ENCODE data around the gene PDF.
A peak's percentile ranks its signal among the peaks of the same experiment; 100 is the strongest.

PDF gene

GRCh38 chr16:69339289-69340094 lies 9.1 kb upstream of the PDF start, which contains the start of the genes COG8 and NIP7:
Gene COG8 (minus strand): TSS chr16:69339564. CDS start chr16:69339552, 12 bp downstream.
Gene NIP7 (plus strand): TSS chr16:69339772. CDS start chr16:69339830, 58 bp downstream.
- DNase-seq (ENCODE audit: low spot score) = peak; percentile 96

GRCh38 chr16:69338557-69339288 lies 8.3 kb upstream of the PDF start:
- no peak for DNase-seq (ENCODE audit: low spot score)

GRCh38 chr16:69334696-69335095 lies 4.3 kb upstream of the PDF start:
- DNase-seq (ENCODE audit: low spot score) = no peak

- peak; percentile 43 for DNase-seq (ENCODE audit: low spot score)
Observed at GRCh38 chr16:69329369-69330285, 761 bp downstream of the PDF start.

GRCh38 chr16:69328854-69329316 lies 1.5 kb downstream of the PDF start:
- no peak for DNase-seq (ENCODE audit: low spot score)

GRCh38 chr16:69327585-69328310 lies 2.6 kb downstream of the PDF start:
- no peak for DNase-seq (ENCODE audit: low spot score)

GRCh38 chr16:69326172-69326873 lies 4.1 kb downstream of the PDF start:
- DNase-seq (ENCODE audit: low spot score) = no peak

GRCh38 chr16:69325784-69326171 lies 4.6 kb downstream of the PDF start:
- no peak for DNase-seq (ENCODE audit: low spot score)

- no peak for DNase-seq (ENCODE audit: low spot score)
Observed at GRCh38 chr16:69324585-69325253, 5.7 kb downstream of the PDF start.

GRCh38 chr16:69324013-69324531 lies 6.3 kb downstream of the PDF start:
- no peak for DNase-seq (ENCODE audit: low spot score)

- DNase-seq (ENCODE audit: low spot score) = no peak
Observed at GRCh38 chr16:69323415-69323814, 7.0 kb downstream of the PDF start.

GRCh38 chr16:69322343-69322742 lies 8.0 kb downstream of the PDF start:
- DNase-seq (ENCODE audit: low spot score) = no peak

- no peak for DNase-seq (ENCODE audit: low spot score)
Observed at GRCh38 chr16:69321080-69321479, 9.3 kb downstream of the PDF start.

- DNase-seq (ENCODE audit: low spot score) = no peak
Observed at GRCh38 chr16:69320740-69321073, 9.7 kb downstream of the PDF start.

- DNase-seq (ENCODE audit: low spot score) = no peak
Observed at GRCh38 chr16:69319826-69320739, 10.3 kb downstream of the PDF start.

GRCh38 chr16:69319381-69319780 lies 11.0 kb downstream of the PDF start:
- no peak for DNase-seq (ENCODE audit: low spot score)

GRCh38 chr16:69318911-69319289 lies 11.5 kb downstream of the PDF start:
- DNase-seq (ENCODE audit: low spot score) = no peak

GRCh38 chr16:69318177-69318910 lies 12.0 kb downstream of the PDF start:
- DNase-seq (ENCODE audit: low spot score) = no peak

Data from CD4-positive, alpha-beta T cell treated with Interleukin-2 at 100 ng/mL for 4 hours (primary cell).